GM23338 (cell line): ENCODE data around the gene NPC1L1. TPM values are rescaled to one million over a fixed set of nuclear protein-coding genes. Genes with fewer than 3 reads are reported as not detected.

Experiments used
- ATAC-seq: fragments of 200-7000 bp; cut with Tn5 transposase; 3 replicates; pipeline ENCODE4 v1.9.1; 2020
- DNase-seq: peaks from one replicate; pipeline ENCODE4 v3.0.0-alpha.2; 2015; ENCODE audit warnings: low spot score
- H2AFZ ChIP-seq: fragments of 200-600 bp; sonication (generic); 2 replicates; pipeline ENCODE4 v1.8.0; 2016; ENCODE audit warnings: antibody characterized with exemption, mild to moderate bottlenecking, moderate library complexity
- H3F3A ChIP-seq: fragments of 200-600 bp; sonication (generic); replicated peaks from 2 replicates; pipeline ENCODE4 v1.8.0; 2017; ENCODE audit warnings: antibody characterized with exemption, mixed run types, low read depth
- H3K27ac ChIP-seq: fragments of 200-600 bp; sonication (generic); 2 replicates; pipeline ENCODE4 v1.6.1; 2016; ENCODE audit warnings: low read depth
- H3K27me3 ChIP-seq: fragments of 200-600 bp; sonication (generic); 2 replicates; pipeline ENCODE4 v1.8.0; 2016; ENCODE audit warnings: mild to moderate bottlenecking, mixed run types, moderate library complexity; ENCODE audit not compliant: insufficient read depth
- H3K36me3 ChIP-seq: fragments of 200-600 bp; sonication (generic); 2 replicates; pipeline ENCODE4 v1.8.0; 2016; ENCODE audit warnings: mild to moderate bottlenecking; ENCODE audit not compliant: insufficient read depth
- H3K4me1 ChIP-seq: fragments of 200-600 bp; sonication (generic); 2 replicates; pipeline ENCODE4 v1.8.0; 2016; ENCODE audit warnings: mild to moderate bottlenecking, moderate library complexity; ENCODE audit not compliant: insufficient read depth
- H3K4me2 ChIP-seq: fragments of 200-600 bp; sonication (generic); 2 replicates; pipeline ENCODE4 v1.7.1; 2017; ENCODE audit warnings: mixed run types
- H3K4me3 ChIP-seq: fragments of 200-600 bp; sonication (generic); 2 replicates; pipeline ENCODE4 v1.6.1; 2016; ENCODE audit warnings: mixed run types
- H3K79me2 ChIP-seq: fragments of 200-600 bp; sonication (generic); replicated peaks from 2 replicates; pipeline ENCODE4 v1.8.0; 2017; ENCODE audit warnings: mild to moderate bottlenecking; ENCODE audit not compliant: insufficient read depth
- H3K9me2 ChIP-seq: fragments of 200-600 bp; sonication (generic); 2 replicates; pipeline ENCODE4 v1.8.0; 2017; ENCODE audit not compliant: insufficient read depth
- H4K20me1 ChIP-seq: fragments of 200-600 bp; sonication (generic); replicated peaks from 2 replicates; pipeline ENCODE4 v1.8.0; 2017; ENCODE audit warnings: mild to moderate bottlenecking; ENCODE audit not compliant: insufficient read depth
- H3K27ac Mint-ChIP-seq: 2 replicates; pipeline ENCODE4 v1.8.0; 2020; ENCODE audit warnings: inconsistent platforms, mild to moderate bottlenecking, moderate library complexity, mixed read lengths
- H3K27me3 Mint-ChIP-seq: 3 replicates; pipeline ENCODE4 v1.8.0; 2022; ENCODE audit warnings: low read depth, mild to moderate bottlenecking, moderate library complexity, mixed read lengths, inconsistent platforms; ENCODE audit not compliant: insufficient read depth, poor library complexity
- H3K36me3 Mint-ChIP-seq: 3 replicates; pipeline ENCODE4 v1.8.0; 2021; ENCODE audit warnings: low read depth, mild to moderate bottlenecking, inconsistent platforms, moderate library complexity, mixed read lengths
- H3K4me1 Mint-ChIP-seq: 3 replicates; pipeline ENCODE4 v1.8.0; 2020; ENCODE audit warnings: mild to moderate bottlenecking, inconsistent platforms, mixed read lengths
- H3K4me3 Mint-ChIP-seq: 3 replicates; pipeline ENCODE4 v1.8.0; 2021; ENCODE audit warnings: moderate library complexity, mild to moderate bottlenecking, inconsistent platforms, mixed read lengths
- H3K9me3 Mint-ChIP-seq: 3 replicates; pipeline ENCODE4 v1.8.0; 2020; ENCODE audit warnings: moderate library complexity, mild to moderate bottlenecking, inconsistent platforms, mixed read lengths
- EZH2phosphoT487 ChIP-seq: fragments of 200-600 bp; sonication (generic); IDR thresholded peaks from one replicate; pipeline ENCODE4 v1.8.1; 2018; ENCODE audit warnings: antibody characterized with exemption; ENCODE audit not compliant: unreplicated experiment
- JUNB ChIP-seq: IDR thresholded peaks from one replicate; pipeline ENCODE4 v1.6.1; 2016; ENCODE audit warnings: antibody characterized with exemption; ENCODE audit not compliant: unreplicated experiment
- ZNF114 ChIP-seq: fragments of 250-450 bp; sonication (Bioruptor Pico); IDR thresholded peaks from 2 replicates; pipeline ENCODE4 v1.5.0; 2020; ENCODE audit warnings: mild to moderate bottlenecking, moderate library complexity
- polyA plus RNA-seq: library from polyadenylated mRNA; unstranded; fragments of >200 nt; fragmentation: Nextera tagmentation; extraction: Ambion mirVana; gene quantifications from 2 replicates; pipeline ENCODE4 v1.2.1, GENCODE V29; 2016
- total RNA-seq: library from RNA; depleted of rRNA; stranded (reverse); fragments of >200 nt; shearing (Covaris generic); gene quantifications from 2 replicates; pipeline ENCODE4 v1.2.3, GENCODE V29; 2014
- TF ChIP-seq, protein P1 (sequence below): IDR thresholded peaks from 2 replicates; pipeline ENCODE4 v1.6.1; 2016; ENCODE audit warnings: antibody characterized with exemption
- TF ChIP-seq, protein P2 (sequence below): fragments of 250-450 bp; sonication (Bioruptor Pico); IDR thresholded peaks from 2 replicates; pipeline ENCODE4 v1.5.0; 2020; ENCODE audit warnings: mild to moderate bottlenecking, moderate library complexity

Gene NPC1L1
- total and polyA plus RNA-seq, 2 experiments from 2014 or later: 0.03 TPM; not detected in 1

DNA sequence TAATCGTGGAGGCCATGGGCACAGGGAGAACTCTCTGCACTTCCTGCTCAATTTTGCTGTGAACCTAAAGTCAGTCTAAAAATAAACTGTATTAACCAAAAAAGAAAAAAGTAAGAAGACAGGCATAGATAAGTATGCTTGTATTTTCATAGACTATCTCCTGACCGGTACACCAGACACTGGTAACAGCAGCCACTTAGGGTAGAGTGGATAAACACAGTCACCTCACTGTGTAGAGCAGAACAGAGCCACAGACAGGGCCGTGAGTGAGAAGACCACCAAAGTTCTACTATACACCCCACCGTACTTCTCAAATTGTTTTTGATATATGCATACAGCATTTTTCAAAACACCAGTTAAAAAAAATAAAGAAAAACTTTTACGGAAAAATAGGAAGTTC lies 75.6 kb downstream of the NPC1L1 start (continued):
- TF ChIP-seq EZH2phosphoT487: no peak
- TF ChIP-seq, protein P1, sequence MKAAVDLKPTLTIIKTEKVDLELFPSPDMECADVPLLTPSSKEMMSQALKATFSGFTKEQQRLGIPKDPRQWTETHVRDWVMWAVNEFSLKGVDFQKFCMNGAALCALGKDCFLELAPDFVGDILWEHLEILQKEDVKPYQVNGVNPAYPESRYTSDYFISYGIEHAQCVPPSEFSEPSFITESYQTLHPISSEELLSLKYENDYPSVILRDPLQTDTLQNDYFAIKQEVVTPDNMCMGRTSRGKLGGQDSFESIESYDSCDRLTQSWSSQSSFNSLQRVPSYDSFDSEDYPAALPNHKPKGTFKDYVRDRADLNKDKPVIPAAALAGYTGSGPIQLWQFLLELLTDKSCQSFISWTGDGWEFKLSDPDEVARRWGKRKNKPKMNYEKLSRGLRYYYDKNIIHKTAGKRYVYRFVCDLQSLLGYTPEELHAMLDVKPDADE: no peak
- TF ChIP-seq, protein P2, sequence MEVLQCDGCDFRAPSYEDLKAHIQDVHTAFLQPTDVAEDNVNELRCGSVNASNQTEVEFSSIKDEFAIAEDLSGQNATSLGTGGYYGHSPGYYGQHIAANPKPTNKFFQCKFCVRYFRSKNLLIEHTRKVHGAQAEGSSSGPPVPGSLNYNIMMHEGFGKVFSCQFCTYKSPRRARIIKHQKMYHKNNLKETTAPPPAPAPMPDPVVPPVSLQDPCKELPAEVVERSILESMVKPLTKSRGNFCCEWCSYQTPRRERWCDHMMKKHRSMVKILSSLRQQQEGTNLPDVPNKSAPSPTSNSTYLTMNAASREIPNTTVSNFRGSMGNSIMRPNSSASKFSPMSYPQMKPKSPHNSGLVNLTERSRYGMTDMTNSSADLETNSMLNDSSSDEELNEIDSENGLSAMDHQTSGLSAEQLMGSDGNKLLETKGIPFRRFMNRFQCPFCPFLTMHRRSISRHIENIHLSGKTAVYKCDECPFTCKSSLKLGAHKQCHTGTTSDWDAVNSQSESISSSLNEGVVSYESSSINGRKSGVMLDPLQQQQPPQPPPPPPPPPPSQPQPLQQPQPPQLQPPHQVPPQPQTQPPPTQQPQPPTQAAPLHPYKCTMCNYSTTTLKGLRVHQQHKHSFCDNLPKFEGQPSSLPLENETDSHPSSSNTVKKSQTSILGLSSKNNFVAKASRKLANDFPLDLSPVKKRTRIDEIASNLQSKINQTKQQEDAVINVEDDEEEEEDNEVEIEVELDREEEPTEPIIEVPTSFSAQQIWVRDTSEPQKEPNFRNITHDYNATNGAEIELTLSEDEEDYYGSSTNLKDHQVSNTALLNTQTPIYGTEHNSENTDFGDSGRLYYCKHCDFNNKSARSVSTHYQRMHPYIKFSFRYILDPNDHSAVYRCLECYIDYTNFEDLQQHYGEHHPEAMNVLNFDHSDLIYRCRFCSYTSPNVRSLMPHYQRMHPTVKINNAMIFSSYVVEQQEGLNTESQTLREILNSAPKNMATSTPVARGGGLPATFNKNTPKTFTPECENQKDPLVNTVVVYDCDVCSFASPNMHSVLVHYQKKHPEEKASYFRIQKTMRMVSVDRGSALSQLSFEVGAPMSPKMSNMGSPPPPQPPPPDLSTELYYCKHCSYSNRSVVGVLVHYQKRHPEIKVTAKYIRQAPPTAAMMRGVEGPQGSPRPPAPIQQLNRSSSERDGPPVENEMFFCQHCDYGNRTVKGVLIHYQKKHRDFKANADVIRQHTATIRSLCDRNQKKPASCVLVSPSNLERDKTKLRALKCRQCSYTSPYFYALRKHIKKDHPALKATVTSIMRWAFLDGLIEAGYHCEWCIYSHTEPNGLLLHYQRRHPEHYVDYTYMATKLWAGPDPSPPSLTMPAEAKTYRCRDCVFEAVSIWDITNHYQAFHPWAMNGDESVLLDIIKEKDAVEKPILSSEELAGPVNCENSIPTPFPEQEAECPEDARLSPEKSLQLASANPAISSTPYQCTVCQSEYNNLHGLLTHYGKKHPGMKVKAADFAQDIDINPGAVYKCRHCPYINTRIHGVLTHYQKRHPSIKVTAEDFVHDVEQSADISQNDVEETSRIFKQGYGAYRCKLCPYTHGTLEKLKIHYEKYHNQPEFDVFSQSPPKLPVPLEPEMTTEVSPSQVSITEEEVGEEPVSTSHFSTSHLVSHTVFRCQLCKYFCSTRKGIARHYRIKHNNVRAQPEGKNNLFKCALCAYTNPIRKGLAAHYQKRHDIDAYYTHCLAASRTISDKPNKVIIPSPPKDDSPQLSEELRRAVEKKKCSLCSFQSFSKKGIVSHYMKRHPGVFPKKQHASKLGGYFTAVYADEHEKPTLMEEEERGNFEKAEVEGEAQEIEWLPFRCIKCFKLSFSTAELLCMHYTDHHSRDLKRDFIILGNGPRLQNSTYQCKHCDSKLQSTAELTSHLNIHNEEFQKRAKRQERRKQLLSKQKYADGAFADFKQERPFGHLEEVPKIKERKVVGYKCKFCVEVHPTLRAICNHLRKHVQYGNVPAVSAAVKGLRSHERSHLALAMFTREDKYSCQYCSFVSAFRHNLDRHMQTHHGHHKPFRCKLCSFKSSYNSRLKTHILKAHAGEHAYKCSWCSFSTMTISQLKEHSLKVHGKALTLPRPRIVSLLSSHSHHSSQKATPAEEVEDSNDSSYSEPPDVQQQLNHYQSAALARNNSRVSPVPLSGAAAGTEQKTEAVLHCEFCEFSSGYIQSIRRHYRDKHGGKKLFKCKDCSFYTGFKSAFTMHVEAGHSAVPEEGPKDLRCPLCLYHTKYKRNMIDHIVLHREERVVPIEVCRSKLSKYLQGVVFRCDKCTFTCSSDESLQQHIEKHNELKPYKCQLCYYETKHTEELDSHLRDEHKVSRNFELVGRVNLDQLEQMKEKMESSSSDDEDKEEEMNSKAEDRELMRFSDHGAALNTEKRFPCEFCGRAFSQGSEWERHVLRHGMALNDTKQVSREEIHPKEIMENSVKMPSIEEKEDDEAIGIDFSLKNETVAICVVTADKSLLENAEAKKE (CRISPR knock-in tag): no peak
- TF ChIP-seq ZNF114: no peak
- no peak for TF ChIP-seq JUNB

DNA sequence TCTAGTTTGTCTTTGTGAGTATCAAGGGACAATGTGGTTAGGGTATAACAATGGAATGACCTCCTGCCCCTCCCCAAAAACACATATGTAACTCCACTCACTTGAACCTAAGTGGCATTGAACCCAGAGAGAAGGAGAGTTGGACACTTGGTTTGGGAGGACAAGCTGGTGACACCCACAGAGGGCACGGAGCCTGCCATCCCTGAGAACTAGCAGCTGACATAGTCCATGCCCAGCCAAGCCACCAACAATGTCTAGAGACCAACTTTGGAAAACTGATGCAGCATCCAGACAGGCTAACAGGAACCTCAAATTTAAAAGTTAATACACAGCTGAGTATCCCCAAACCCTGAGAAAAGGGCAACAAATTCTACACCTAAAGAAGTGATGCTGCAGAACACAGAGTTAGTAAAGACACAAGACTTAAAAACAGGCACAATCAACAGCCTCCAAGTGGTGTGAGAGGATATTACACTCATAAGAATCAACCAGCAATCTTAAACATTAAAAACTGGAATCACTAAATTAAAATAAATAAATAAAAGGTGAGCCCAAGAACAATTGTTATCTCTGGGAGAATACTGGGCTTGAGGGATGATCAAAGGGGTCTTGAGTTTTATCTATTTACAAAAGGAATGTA lies 77.8 kb downstream of the NPC1L1 start:
- Mint-ChIP-seq H3K36me3 (peaks cover 16% of the 10 kb centered on the region; the same call in 2 of the 3 replicates), H3K27ac (no peak overlapping the region), H3K9me3 (no peaks in the 10 kb centered on the region), H3K27me3 (peaks cover 6% of the 10 kb centered on the region), H3K4me1 (no peaks in the 10 kb centered on the region; the same call in 2 of the 3 replicates), H3K4me3 (no peak overlapping the region)
- ATAC-seq: no peak
- Histone ChIP-seq H3K4me3 (no peak overlapping the region), H4K20me1 (peaks cover 16% of the 10 kb centered on the region), H3K9me2 (no peaks in the 10 kb centered on the region), H3K79me2 (peaks cover 56% of the 10 kb centered on the region), H2AFZ (no peak overlapping the region), H3K4me2 (no peak overlapping the region), H3K36me3 (peaks cover under 1% of the 10 kb centered on the region), H3K27me3 (no peaks in the 10 kb centered on the region), H3F3A (no peaks in the 10 kb centered on the region), H3K27ac (no peak overlapping the region), H3K4me1 (no peaks in the 10 kb centered on the region)
- peak; percentile 15 for DNase-seq
- TF ChIP-seq, protein P1: no peak
- TF ChIP-seq, protein P2 (CRISPR knock-in tag): no peak
